Loucy (cell line): Measurements from ENCODE around the gene SPAG17.

Experiments used
- EZH2phosphoT487 ChIP-seq: fragments of 200-600 bp; IDR thresholded peaks from 2 replicates; pipeline ENCODE4 v1.6.1; 2018; ENCODE audit warnings: antibody characterized with exemption, mild to moderate bottlenecking, moderate library complexity, borderline replicate concordance
- TF ChIP-seq, protein P1 (sequence below): fragments of 200-600 bp; sonication (generic); conservative IDR thresholded peaks from 2 replicates; pipeline ENCODE4 v1.5.1; 2014; ENCODE audit warnings: mild to moderate bottlenecking, antibody characterized with exemption, low read length

DNA sequence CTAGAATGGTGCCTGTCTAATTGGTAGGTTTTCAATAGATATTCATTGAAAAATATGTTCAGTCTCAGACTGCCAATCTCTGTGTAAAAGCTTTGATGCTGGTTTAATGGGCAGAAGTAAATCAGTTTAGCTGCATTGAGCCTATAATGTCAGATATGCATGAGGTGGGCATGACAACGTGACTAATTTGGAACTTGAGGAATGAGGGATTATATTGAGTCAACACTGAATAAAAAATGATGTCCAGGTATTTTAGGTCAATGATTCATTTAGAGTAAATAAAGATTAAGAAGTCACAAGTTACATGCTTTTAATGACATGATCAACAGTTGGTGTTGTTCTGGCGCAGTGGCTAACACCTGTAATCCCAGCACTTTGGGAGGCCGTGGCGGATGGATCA, 252.5 kb downstream of the SPAG17 start:
- TF ChIP-seq, protein P1, sequence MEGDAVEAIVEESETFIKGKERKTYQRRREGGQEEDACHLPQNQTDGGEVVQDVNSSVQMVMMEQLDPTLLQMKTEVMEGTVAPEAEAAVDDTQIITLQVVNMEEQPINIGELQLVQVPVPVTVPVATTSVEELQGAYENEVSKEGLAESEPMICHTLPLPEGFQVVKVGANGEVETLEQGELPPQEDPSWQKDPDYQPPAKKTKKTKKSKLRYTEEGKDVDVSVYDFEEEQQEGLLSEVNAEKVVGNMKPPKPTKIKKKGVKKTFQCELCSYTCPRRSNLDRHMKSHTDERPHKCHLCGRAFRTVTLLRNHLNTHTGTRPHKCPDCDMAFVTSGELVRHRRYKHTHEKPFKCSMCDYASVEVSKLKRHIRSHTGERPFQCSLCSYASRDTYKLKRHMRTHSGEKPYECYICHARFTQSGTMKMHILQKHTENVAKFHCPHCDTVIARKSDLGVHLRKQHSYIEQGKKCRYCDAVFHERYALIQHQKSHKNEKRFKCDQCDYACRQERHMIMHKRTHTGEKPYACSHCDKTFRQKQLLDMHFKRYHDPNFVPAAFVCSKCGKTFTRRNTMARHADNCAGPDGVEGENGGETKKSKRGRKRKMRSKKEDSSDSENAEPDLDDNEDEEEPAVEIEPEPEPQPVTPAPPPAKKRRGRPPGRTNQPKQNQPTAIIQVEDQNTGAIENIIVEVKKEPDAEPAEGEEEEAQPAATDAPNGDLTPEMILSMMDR = no peak
- no peak for TF ChIP-seq EZH2phosphoT487
